ENCODE results near the gene PTGDR. TPM values are rescaled to one million over a fixed set of nuclear protein-coding genes. Genes with fewer than 3 reads are reported as not detected.

The PTGDR gene
- total RNA-seq, 1 experiment from 2014 or later, result not detected

DNA sequence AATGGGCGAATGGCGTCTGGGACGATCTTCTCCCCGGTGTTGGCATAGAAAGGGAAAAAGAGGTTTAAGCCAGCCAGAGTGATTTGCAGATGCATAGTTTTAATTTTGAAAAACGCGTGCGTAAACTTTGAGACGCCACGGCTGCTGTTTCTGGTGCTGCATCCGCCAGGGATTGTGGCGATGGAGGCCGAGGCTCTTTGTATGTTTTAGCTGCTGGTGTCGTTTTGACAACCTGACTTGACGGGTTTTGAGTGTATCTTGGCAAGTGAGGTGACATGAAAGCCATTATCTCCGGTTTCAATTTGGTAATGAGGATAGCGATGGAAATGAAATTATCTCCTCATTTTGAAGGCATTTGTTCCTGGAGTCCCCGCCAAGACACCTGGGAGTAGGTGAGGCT, 1.6 kb downstream of the PTGDR start:
- no peak overlapping the region for H3K9ac ChIP-seq (ENCODE audit: low read length)
- H3K36me3 ChIP-seq (ENCODE audit: low read depth, low read length), result no peaks in the 10 kb centered on the region
- H3K9me2 ChIP-seq (replicated peaks; ENCODE audit: low read length), result no peaks in the 10 kb centered on the region
- intact Hi-C loops (cut with micrococcal nuclease), result no loop called here
- H3K27ac ChIP-seq (ENCODE audit: low read length), result no peak overlapping the region
- ChIA-PET POLR2A (ENCODE audit: unreplicated experiment) (interaction anchor here (0.6 kb wide), 1 partner anchor 156 kb away, joined by 35 read pairs; no protein-coding TSS in a partner anchor), CTCF (interaction anchor here (0.6 kb wide), 1 partner anchor 1027 kb away, joined by 3 read pairs; no protein-coding TSS in a partner anchor)
- no peak for TF ChIP-seq EZH2phosphoT487 (IDR thresholded peaks at IDR 0.05; ENCODE audit: borderline replicate concordance, low read length)
- TF ChIP-seq, protein P1, sequence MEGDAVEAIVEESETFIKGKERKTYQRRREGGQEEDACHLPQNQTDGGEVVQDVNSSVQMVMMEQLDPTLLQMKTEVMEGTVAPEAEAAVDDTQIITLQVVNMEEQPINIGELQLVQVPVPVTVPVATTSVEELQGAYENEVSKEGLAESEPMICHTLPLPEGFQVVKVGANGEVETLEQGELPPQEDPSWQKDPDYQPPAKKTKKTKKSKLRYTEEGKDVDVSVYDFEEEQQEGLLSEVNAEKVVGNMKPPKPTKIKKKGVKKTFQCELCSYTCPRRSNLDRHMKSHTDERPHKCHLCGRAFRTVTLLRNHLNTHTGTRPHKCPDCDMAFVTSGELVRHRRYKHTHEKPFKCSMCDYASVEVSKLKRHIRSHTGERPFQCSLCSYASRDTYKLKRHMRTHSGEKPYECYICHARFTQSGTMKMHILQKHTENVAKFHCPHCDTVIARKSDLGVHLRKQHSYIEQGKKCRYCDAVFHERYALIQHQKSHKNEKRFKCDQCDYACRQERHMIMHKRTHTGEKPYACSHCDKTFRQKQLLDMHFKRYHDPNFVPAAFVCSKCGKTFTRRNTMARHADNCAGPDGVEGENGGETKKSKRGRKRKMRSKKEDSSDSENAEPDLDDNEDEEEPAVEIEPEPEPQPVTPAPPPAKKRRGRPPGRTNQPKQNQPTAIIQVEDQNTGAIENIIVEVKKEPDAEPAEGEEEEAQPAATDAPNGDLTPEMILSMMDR (conservative IDR thresholded peaks at IDR 0.05; ENCODE audit: low read depth, low read length), result no peak
- TF ChIP-seq EZH2 (IDR thresholded peaks at IDR 0.05; ENCODE audit: low read length, unreplicated experiment), result no peak
- DNase-seq (no peak), ATAC-seq (no peak)
- no peaks in the 10 kb centered on the region for H3K79me2 ChIP-seq (ENCODE audit: low read length)
- no peaks in the 10 kb centered on the region for H3K9me3 ChIP-seq (ENCODE audit: low read length)
- BruUV-seq (replicated peaks), result no TSS peak
- no peak overlapping the region for H3K4me3 ChIP-seq (ENCODE audit: low read length)
- peaks cover 25% of the 10 kb centered on the region for H3K27me3 ChIP-seq (ENCODE audit: low read length)
- H2AFZ ChIP-seq (ENCODE audit: low read length), result no peak overlapping the region
- no peak overlapping the region for H3K4me2 ChIP-seq (ENCODE audit: low read length)
- H3F3A ChIP-seq (ENCODE audit: low read length, unreplicated experiment), result no peaks in the 10 kb centered on the region
- no peaks in the 10 kb centered on the region for H3K4me1 ChIP-seq (ENCODE audit: insufficient read depth, low read length)
- no peaks in the 10 kb centered on the region for H4K20me1 ChIP-seq (ENCODE audit: low read length)

DNA sequence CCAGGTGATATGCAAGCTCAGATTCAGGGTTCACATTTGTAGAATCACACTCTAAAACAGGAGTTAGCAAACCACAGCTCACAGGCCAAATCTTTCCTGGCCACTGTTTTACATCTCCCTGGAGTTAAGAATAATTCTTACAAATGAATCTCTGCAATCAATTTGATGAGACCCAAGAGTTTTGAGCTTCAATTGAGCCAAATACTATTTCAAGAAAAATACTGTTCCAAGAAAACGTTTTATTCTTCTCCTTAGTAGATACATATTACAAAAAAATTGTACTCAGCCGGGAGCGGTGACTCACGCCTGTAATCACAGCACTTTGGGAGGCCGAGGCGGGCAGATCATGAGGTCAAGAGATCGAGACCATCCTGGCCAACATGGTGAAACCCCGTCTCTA, 2.5 kb downstream of the PTGDR start:
- Histone ChIP-seq H3K27ac (ENCODE audit: low read length) (no peak overlapping the region), H3K4me3 (ENCODE audit: low read length) (no peak overlapping the region), H3K36me3 (ENCODE audit: low read depth, low read length) (no peaks in the 10 kb centered on the region), H3K9me2 (replicated peaks; ENCODE audit: low read length) (no peaks in the 10 kb centered on the region), H3K27me3 (ENCODE audit: low read length) (peaks cover 25% of the 10 kb centered on the region), H3K9ac (ENCODE audit: low read length) (no peak overlapping the region), H2AFZ (ENCODE audit: low read length) (no peak overlapping the region), H3K4me1 (ENCODE audit: insufficient read depth, low read length) (no peaks in the 10 kb centered on the region), H3K4me2 (ENCODE audit: low read length) (no peak overlapping the region), H3F3A (ENCODE audit: low read length, unreplicated experiment) (no peaks in the 10 kb centered on the region), H3K79me2 (ENCODE audit: low read length) (no peaks in the 10 kb centered on the region), H4K20me1 (ENCODE audit: low read length) (no peaks in the 10 kb centered on the region), H3K9me3 (ENCODE audit: low read length) (no peaks in the 10 kb centered on the region)
- TF ChIP-seq EZH2 (IDR thresholded peaks at IDR 0.05; ENCODE audit: low read length, unreplicated experiment) (no peak), EZH2phosphoT487 (IDR thresholded peaks at IDR 0.05; ENCODE audit: borderline replicate concordance, low read length) (no peak)
- TF ChIP-seq, protein P1 (conservative IDR thresholded peaks at IDR 0.05; ENCODE audit: low read depth, low read length), result no peak
- ChIA-PET POLR2A (ENCODE audit: unreplicated experiment) (interaction anchor here (0.6 kb wide), 1 partner anchor 505 kb away, joined by 3 read pairs; no protein-coding TSS in a partner anchor), CTCF (interaction anchor here (0.6 kb wide), 1 partner anchor 1026 kb away, joined by 3 read pairs; no protein-coding TSS in a partner anchor)
- intact Hi-C loops (cut with micrococcal nuclease), result loop anchor here (10.0 kb wide), 1 partner anchor 445 kb away; no protein-coding TSS in a partner anchor
- DNase-seq (no peak), ATAC-seq (no peak)
- no TSS peak for BruUV-seq (replicated peaks)

DNA sequence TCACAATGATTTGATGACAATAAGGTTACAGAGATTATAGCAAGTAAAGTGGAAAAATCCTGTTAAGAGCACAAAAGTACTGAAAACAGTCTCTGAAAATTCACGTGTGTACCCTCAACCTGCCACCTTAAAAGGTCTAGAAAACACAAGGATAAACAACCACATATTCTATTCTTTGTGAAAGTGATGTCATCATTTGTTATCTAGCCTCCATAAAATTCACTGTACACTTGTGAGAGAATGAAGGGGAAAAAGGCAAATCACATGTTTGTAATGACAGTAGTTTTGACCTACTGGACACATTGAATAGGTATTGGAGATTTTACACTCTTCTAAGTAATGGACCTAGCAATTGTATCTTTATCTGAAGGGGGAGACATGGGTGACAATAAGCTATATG, 4.0 kb downstream of the PTGDR start:
- intact Hi-C loops (cut with micrococcal nuclease), result loop anchor here (10.0 kb wide), 1 partner anchor 447 kb away; no protein-coding TSS in a partner anchor
- Histone ChIP-seq H3K79me2 (ENCODE audit: low read length) (no peaks in the 10 kb centered on the region), H4K20me1 (ENCODE audit: low read length) (no peaks in the 10 kb centered on the region), H2AFZ (ENCODE audit: low read length) (no peak overlapping the region), H3K9me2 (replicated peaks; ENCODE audit: low read length) (no peaks in the 10 kb centered on the region), H3K9me3 (ENCODE audit: low read length) (no peaks in the 10 kb centered on the region), H3K4me2 (ENCODE audit: low read length) (no peak overlapping the region), H3K27me3 (ENCODE audit: low read length) (peaks cover 25% of the 10 kb centered on the region), H3F3A (ENCODE audit: low read length, unreplicated experiment) (no peaks in the 10 kb centered on the region), H3K4me1 (ENCODE audit: insufficient read depth, low read length) (no peaks in the 10 kb centered on the region), H3K27ac (ENCODE audit: low read length) (no peak overlapping the region), H3K9ac (ENCODE audit: low read length) (no peak overlapping the region), H3K4me3 (ENCODE audit: low read length) (no peak overlapping the region), H3K36me3 (ENCODE audit: low read depth, low read length) (no peaks in the 10 kb centered on the region)
- ATAC-seq, result no peak
- CTCF ChIA-PET, result no interaction called here
- POLR2A ChIA-PET (ENCODE audit: unreplicated experiment), result no interaction called here
- no peak for DNase-seq
- BruUV-seq (replicated peaks), result no TSS peak
- no peak for TF ChIP-seq EZH2 (IDR thresholded peaks at IDR 0.05; ENCODE audit: low read length, unreplicated experiment)
- TF ChIP-seq, protein P1 (conservative IDR thresholded peaks at IDR 0.05; ENCODE audit: low read depth, low read length), result no peak
- no peak for TF ChIP-seq EZH2phosphoT487 (IDR thresholded peaks at IDR 0.05; ENCODE audit: borderline replicate concordance, low read length)
